ENCODE data around the gene CHRD. TPM values are rescaled to one million over a fixed set of nuclear protein-coding genes. Genes with fewer than 3 reads are reported as not detected.

The CHRD gene
- total and polyA plus RNA-seq, 10 of the 15 experiments (the other 5 are each of a cell fraction or from before 2014, with no cell fraction given): not detected

DNA sequence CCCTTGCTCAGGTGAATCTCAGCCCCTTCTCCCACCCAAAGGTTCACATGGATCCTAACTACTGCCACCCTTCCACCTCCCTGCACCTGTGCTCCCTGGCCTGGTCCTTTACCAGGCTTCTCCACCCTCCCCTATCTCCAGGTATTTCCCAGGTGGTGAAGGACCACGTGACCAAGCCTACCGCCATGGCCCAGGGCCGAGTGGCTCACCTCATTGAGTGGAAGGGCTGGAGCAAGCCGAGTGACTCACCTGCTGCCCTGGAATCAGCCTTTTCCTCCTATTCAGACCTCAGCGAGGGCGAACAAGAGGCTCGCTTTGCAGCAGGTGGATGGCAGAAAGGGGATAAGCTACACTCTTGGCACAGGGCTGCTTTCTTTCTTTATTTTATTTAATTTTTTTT is 37.9 kb upstream of the CHRD start (continued):
- TF ChIP-seq ZBED1 (IDR thresholded peaks at IDR 0.05; ENCODE audit: borderline replicate concordance): no peak
- no peak for TF ChIP-seq FOXM1 (IDR thresholded peaks at IDR 0.05; ENCODE audit: low read depth, low read length)
- no peak for TF ChIP-seq NR2C2 (IDR thresholded peaks at IDR 0.05; ENCODE audit: borderline replicate concordance, control insufficient read depth, insufficient read length, low read depth)
- no peak for TF ChIP-seq PAX8 (IDR thresholded peaks at IDR 0.05)
- TF ChIP-seq ZNF274 (IDR thresholded peaks at IDR 0.05; ENCODE audit: insufficient read depth, insufficient read length): no peak
- TF ChIP-seq, protein P1, sequence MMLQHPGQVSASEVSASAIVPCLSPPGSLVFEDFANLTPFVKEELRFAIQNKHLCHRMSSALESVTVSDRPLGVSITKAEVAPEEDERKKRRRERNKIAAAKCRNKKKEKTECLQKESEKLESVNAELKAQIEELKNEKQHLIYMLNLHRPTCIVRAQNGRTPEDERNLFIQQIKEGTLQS (IDR thresholded peaks at IDR 0.05; ENCODE audit: borderline replicate concordance, extremely low read depth, low read depth, low read length): no peak
- TF ChIP-seq RB1 (IDR thresholded peaks at IDR 0.05; ENCODE audit: borderline replicate concordance): no peak

DNA sequence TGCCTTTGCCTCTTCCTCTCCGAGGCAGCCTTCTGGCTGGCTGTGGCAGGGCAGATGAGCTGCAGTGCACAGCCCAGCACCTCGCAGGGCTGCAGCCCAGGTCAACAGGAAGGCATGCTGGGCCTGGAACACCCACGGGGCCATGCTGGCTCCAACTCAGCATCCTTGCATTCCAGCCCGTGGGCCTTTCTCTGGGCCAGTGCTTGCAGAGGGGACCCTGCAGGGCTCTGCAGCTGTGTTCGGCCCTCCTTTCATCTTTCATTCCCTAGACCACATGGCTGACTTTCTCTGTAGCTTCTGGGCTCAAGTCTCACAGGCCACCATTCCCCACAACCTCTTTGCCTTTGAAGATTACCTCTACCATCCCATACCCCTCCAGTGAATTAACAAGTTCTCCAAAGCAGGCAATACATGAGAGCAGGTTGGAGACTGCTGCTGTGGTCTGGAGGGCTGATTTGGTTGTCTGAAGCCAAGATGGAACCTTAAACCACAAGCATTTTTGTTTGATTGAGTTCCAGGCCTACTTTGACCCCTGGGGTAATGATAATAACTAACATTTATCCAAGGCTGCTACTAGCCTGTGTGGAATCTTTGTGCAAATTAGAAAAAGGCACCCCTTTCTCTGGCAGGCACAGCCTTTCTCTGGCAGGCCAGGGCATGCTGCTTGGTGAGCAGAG is 36.5 kb upstream of the CHRD start:
- 57% methylated on average over 5 of the region's 5 CpGs for WGBS (ENCODE audit: insufficient coverage, insufficient replicate concordance, low lambda C conversion rate, missing lambda C conversion rate)
- FAIRE-seq (no peak), DNase-seq (ENCODE audit: low read depth, low spot score) (no peak), ATAC-seq (no peak)
- in situ Hi-C loops (cut with MboI) (no loop called here), intact Hi-C loops (cut with micrococcal nuclease; ENCODE audit: unreplicated experiment) (no loop called here)
- CTCF ChIA-PET: no interaction called here
- RAD21 ChIA-PET (ENCODE audit: unreplicated experiment): no interaction called here
- no TSS peak for BruUV-seq (replicated peaks)
- Histone ChIP-seq H3K4me1 (ENCODE audit: control insufficient read depth, insufficient read depth, low read length) (peaks cover 3% of the 10 kb centered on the region; the same call in 1 of the 2 replicates), H3K4me2 (ENCODE audit: control insufficient read depth, insufficient read depth) (no peak overlapping the region), H3K4me3 (no peak overlapping the region), H2AFZ (ENCODE audit: control insufficient read depth, low read depth, low read length) (no peak overlapping the region), H3K27ac (ENCODE audit: control insufficient read depth, insufficient read depth) (no peak overlapping the region), H3K79me2 (ENCODE audit: control insufficient read depth, insufficient read depth, low read length) (no peaks in the 10 kb centered on the region), H3K36me3 (ENCODE audit: control insufficient read depth in 2 of 2, insufficient read depth in 2 of 2, low read length in 1 of 2) (no peaks in the 10 kb centered on the region), H3K9ac (ENCODE audit: control insufficient read depth, insufficient read depth, low read length) (no peak overlapping the region), H3K9me3 (replicated peaks; ENCODE audit: control insufficient read depth, insufficient read depth, low read length) (no peaks in the 10 kb centered on the region), H3K27me3 (replicated peaks in 1 of 2; ENCODE audit: control insufficient read depth in 2 of 2, insufficient read depth in 2 of 2, low read length in 1 of 2) (no peaks in the 10 kb centered on the region), H4K20me1 (ENCODE audit: control insufficient read depth, insufficient read depth) (no peaks in the 10 kb centered on the region)
- SMC1A ChIA-PET (ENCODE audit: uncharacterized antibody, unreplicated experiment): no interaction called here
- TF ChIP-seq, protein P2, sequence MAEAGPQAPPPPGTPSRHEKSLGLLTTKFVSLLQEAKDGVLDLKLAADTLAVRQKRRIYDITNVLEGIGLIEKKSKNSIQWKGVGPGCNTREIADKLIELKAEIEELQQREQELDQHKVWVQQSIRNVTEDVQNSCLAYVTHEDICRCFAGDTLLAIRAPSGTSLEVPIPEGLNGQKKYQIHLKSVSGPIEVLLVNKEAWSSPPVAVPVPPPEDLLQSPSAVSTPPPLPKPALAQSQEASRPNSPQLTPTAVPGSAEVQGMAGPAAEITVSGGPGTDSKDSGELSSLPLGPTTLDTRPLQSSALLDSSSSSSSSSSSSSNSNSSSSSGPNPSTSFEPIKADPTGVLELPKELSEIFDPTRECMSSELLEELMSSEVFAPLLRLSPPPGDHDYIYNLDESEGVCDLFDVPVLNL (IDR thresholded peaks at IDR 0.05; ENCODE audit: low read depth, low read length): no peak
- POLR2A ChIA-PET: no interaction called here

All from GM12878 (cell line).